Ovary (tissue), 9 donors: ENCODE results near the gene KRTAP10-12. TPM values are rescaled to one million over a fixed set of nuclear protein-coding genes. Genes with fewer than 3 reads are reported as not detected.

Experiments
- DNase-seq, 5 donors: peaks; one replicate each; pipeline ENCODE4 v3.0.0-alpha.2; 2019 to 2020
- H3K27ac ChIP-seq, 2 donors: fragments of 200-600 bp; one replicate each; pipeline versions ENCODE4 v1.5.1 to v1.8.0; 2019 to 2022
- H3K27me3 ChIP-seq: fragments of 200-600 bp; one replicate; pipeline ENCODE4 v1.8.0; 2022
- H3K36me3 ChIP-seq: fragments of 200-600 bp; sonication (generic); one replicate; pipeline ENCODE4 v1.5.1; 2019
- H3K4me1 ChIP-seq: one replicate; pipeline ENCODE4 v1.8.1; 2013; ENCODE audit warnings: mild to moderate bottlenecking, moderate library complexity; ENCODE audit not compliant: insufficient read depth
- H3K4me3 ChIP-seq: fragments of 200-600 bp; sonication (generic); one replicate; pipeline ENCODE4 v1.5.1; 2017
- H3K9me3 ChIP-seq, 2 donors: fragments of 200-600 bp in 1 of 2; sonication (generic) in 1 of 2; one replicate each; pipeline versions ENCODE4 v1.5.1 to v1.8.1; 2013 to 2019; ENCODE audit warnings: mild to moderate bottlenecking in 1 of 2, moderate library complexity in 1 of 2
- EP300 ChIP-seq: sonication (generic); formaldehyde crosslinking; IDR thresholded peaks from one replicate; pipeline ENCODE4 v1.6.1; 2017; ENCODE audit warnings: antibody characterized with exemption
- POLR2A ChIP-seq: fragments of 450-650 bp; IDR thresholded peaks from one replicate; pipeline ENCODE4 v1.6.1; 2017; ENCODE audit warnings: antibody characterized with exemption, mild to moderate bottlenecking, moderate library complexity
- WGBS, 3 donors: extraction: QIAGEN DNeasy Blood & Tissue Kit in 1 of 3; methylation state at CpG; one replicate each; pipeline versions ENCODE4 v1.1.5 to v1.1.7; 2013 to 2017; 5-methylcytosine and 5-hydroxymethylcytosine counted together
- intact Hi-C, 4 donors: fragments of 100-400 bp; cut with DNase I; formaldehyde crosslinking; loops; one replicate each; pipeline versions ENCODE4 v1.11.0 to v1.15.1; 2022 to 2023
- polyA plus RNA-seq, 2 donors: library from polyadenylated mRNA; stranded (reverse); fragments of 200-250 nt in 1 of 2; fragments of 350-450 nt in 1 of 2; fragmentation: Illumina TruSeq in 1 of 2; extraction: RNeasy Lipid Tissue Mini Kit (QIAGEN cat#74804) in 1 of 2; gene quantifications; one replicate each; pipeline ENCODE4 v1.2.3, GENCODE V29; 2013 to 2014
- small RNA-seq: library from RNA; depleted of rRNA; stranded (forward); fragments of <200 nt; gene quantifications from one replicate; pipeline ENCODE3, GENCODE V24; 2016
- total RNA-seq, 7 donors: library from RNA; depleted of rRNA in 2 of 7; stranded (reverse); fragments of >200 nt in 2 of 7; fragmentation: NEBNext Ultra II Directional in 3 of 7; extraction: Animal tissue kit (Norgen Biotek cat#: 25700) in 3 of 7; gene quantifications; one replicate each; pipeline versions ENCODE4 v1.1.0 to v1.2.4, GENCODE V29; 2016 to 2023
- TF ChIP-seq, protein P1 (sequence below), 3 donors: fragments of 450-650 bp in 2 of 3; fragments of 200-600 bp in 1 of 3; IDR thresholded peaks; one replicate each; pipeline versions ENCODE4 v1.5.1 to v1.8.0; 2016 to 2022; ENCODE audit warnings: antibody characterized with exemption in 3 of 3, mild to moderate bottlenecking in 1 of 3
- donor health status: DM: no; HTN: no; CAD: no; lungs with moderate emphysema.
- donor health status: DM: no; HTN: no; CAD: no.
- donor health status: Bipolar disorder and iron deficiency.
- donor health status: DM: yes; HTN: yes; CAD: no.
- donor health status: DM: no; HTN: no; CAD: no.
- donor health status: DM: yes; HTN: yes; CAD: no.

The KRTAP10-12 gene
- total and polyA plus RNA-seq, 9 donors = not detected

DNA sequence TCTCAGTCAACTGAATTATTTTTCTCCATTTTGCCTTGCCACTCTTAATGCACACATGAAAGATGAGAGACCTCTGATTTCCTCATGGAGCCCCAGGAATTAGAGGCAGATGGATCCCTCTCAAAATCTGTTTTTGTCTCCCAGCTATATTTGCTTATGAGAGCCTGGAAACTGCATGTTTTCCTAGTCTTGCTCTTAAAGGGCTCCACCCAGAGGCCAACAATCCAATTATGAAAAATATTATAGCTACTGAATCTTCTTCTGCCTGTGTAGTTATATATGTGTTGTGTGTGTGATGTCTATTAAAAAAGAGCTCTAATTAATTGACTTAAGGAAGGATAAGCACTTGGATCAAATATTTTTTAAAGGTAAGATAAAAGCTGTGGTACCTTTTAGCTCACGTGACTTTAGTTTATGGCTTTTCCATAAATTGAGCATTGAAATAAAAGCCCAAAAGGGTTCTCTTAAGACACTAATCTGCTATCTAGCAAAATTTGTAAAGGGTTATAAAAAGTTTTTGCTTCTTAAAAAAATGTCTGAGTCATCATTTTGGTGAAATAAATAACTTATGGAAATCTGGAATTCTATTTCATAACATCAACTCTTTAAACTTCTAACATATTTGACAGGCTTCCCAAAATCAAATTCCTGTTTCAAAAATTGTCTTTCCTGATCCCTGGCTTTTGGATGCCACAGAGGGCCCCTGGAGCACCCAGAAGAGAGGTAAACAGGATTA is 45.6 kb downstream of the KRTAP10-12 start:
- H3K4me3 ChIP-seq = no peak overlapping the region
- WGBS, 3 donors = 78 to 85% (median 83%) methylated on average over 1 of the region's 1 CpG
- no peaks in the 10 kb centered on the region for H3K36me3 ChIP-seq
- H3K9me3 ChIP-seq = peaks cover 0 to 3% of the 10 kb centered on the region in 2 donors
- DNase-seq = no peak
- H3K4me1 ChIP-seq = no peaks in the 10 kb centered on the region
- no peak overlapping the region for H3K27ac ChIP-seq
- H3K27me3 ChIP-seq = no peaks in the 10 kb centered on the region
- intact Hi-C loops = no loop called here
- no peak for TF ChIP-seq EP300
- TF ChIP-seq, protein P1, sequence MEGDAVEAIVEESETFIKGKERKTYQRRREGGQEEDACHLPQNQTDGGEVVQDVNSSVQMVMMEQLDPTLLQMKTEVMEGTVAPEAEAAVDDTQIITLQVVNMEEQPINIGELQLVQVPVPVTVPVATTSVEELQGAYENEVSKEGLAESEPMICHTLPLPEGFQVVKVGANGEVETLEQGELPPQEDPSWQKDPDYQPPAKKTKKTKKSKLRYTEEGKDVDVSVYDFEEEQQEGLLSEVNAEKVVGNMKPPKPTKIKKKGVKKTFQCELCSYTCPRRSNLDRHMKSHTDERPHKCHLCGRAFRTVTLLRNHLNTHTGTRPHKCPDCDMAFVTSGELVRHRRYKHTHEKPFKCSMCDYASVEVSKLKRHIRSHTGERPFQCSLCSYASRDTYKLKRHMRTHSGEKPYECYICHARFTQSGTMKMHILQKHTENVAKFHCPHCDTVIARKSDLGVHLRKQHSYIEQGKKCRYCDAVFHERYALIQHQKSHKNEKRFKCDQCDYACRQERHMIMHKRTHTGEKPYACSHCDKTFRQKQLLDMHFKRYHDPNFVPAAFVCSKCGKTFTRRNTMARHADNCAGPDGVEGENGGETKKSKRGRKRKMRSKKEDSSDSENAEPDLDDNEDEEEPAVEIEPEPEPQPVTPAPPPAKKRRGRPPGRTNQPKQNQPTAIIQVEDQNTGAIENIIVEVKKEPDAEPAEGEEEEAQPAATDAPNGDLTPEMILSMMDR (IDR thresholded peaks at IDR 0.05) = no peak
- TF ChIP-seq POLR2A = no peak

Small RNA genes lying within 50 kb of the gene (small RNA-seq; reads per million reads assigned to genes)
- not detected for gene KRTAP12-6P

Other genes starting within 250 kb of the KRTAP10-12 start
- 1 to 10 TPM; 3.4 to 6.8 (median 4.0) TPM for gene LRRC3, start 241.7 kb upstream of the KRTAP10-12 start, total RNA-seq
- gene LRRC3, start 241.7 kb upstream of the KRTAP10-12 start, polyA plus RNA-seq = 1 to 10 TPM; 2.4 to 3.9 TPM
- not detected for gene KRTAP10-1, start 157.0 kb upstream of the KRTAP10-12 start, total RNA-seq
- gene KRTAP10-1, start 157.0 kb upstream of the KRTAP10-12 start, polyA plus RNA-seq = not detected
- not detected for gene KRTAP10-2, start 145.7 kb upstream of the KRTAP10-12 start, total RNA-seq
- gene KRTAP10-2, start 145.7 kb upstream of the KRTAP10-12 start, polyA plus RNA-seq = not detected
- gene KRTAP10-3, start 138.4 kb upstream of the KRTAP10-12 start, total RNA-seq = not detected
- gene KRTAP10-3, start 138.4 kb upstream of the KRTAP10-12 start, polyA plus RNA-seq = not detected
- not detected for gene KRTAP10-4, start 123.4 kb upstream of the KRTAP10-12 start, total RNA-seq
- gene KRTAP10-4, start 123.4 kb upstream of the KRTAP10-12 start, polyA plus RNA-seq = not detected
- gene KRTAP10-5, start 116.6 kb upstream of the KRTAP10-12 start, total RNA-seq = not detected
- not detected for gene KRTAP10-5, start 116.6 kb upstream of the KRTAP10-12 start, polyA plus RNA-seq
- not detected for gene KRTAP10-6, start 104.7 kb upstream of the KRTAP10-12 start, total RNA-seq
- not detected for gene KRTAP10-6, start 104.7 kb upstream of the KRTAP10-12 start, polyA plus RNA-seq
- not detected for gene KRTAP10-7, start 96.6 kb upstream of the KRTAP10-12 start, total RNA-seq
- not detected for gene KRTAP10-7, start 96.6 kb upstream of the KRTAP10-12 start, polyA plus RNA-seq
- not detected for gene KRTAP10-8, start 85.1 kb upstream of the KRTAP10-12 start, total RNA-seq
- not detected for gene KRTAP10-8, start 85.1 kb upstream of the KRTAP10-12 start, polyA plus RNA-seq
- not detected for gene KRTAP10-9, start 70.1 kb upstream of the KRTAP10-12 start, total RNA-seq
- not detected for gene KRTAP10-9, start 70.1 kb upstream of the KRTAP10-12 start, polyA plus RNA-seq
- not detected for gene KRTAP10-10, start 59.8 kb upstream of the KRTAP10-12 start, total RNA-seq
- gene KRTAP10-10, start 59.8 kb upstream of the KRTAP10-12 start, polyA plus RNA-seq = not detected
- not detected for gene KRTAP10-11, start 50.8 kb upstream of the KRTAP10-12 start, total RNA-seq
- gene KRTAP10-11, start 50.8 kb upstream of the KRTAP10-12 start, polyA plus RNA-seq = not detected
- gene KRTAP12-4, start 42.5 kb upstream of the KRTAP10-12 start, total RNA-seq = not detected
- not detected for gene KRTAP12-4, start 42.5 kb upstream of the KRTAP10-12 start, polyA plus RNA-seq
- not detected for gene KRTAP12-3, start 39.2 kb upstream of the KRTAP10-12 start, total RNA-seq
- gene KRTAP12-3, start 39.2 kb upstream of the KRTAP10-12 start, polyA plus RNA-seq = not detected
- not detected for gene KRTAP12-2, start 30.2 kb upstream of the KRTAP10-12 start, total RNA-seq
- not detected for gene KRTAP12-2, start 30.2 kb upstream of the KRTAP10-12 start, polyA plus RNA-seq
- gene KRTAP12-1, start 15.0 kb upstream of the KRTAP10-12 start, total RNA-seq = not detected
- not detected for gene KRTAP12-1, start 15.0 kb upstream of the KRTAP10-12 start, polyA plus RNA-seq
- under 1 TPM in 3 of 7 donors, not detected in 4; 0.10 to 0.27 (median 0.11) TPM for gene TSPEAR, start 14.4 kb downstream of the KRTAP10-12 start, total RNA-seq
- gene TSPEAR, start 14.4 kb downstream of the KRTAP10-12 start, polyA plus RNA-seq = under 1 TPM; 0.07 to 0.13 TPM
- gene UBE2G2, start 104.6 kb downstream of the KRTAP10-12 start, total RNA-seq = 10 to 100 TPM; 47.0 to 84.9 (median 71.7) TPM
- gene UBE2G2, start 104.6 kb downstream of the KRTAP10-12 start, polyA plus RNA-seq = 10 to 100 TPM; 31.3 to 59.5 TPM
- gene SUMO3, start 120.9 kb downstream of the KRTAP10-12 start, total RNA-seq = 100 to 1,000 TPM in 1 of 7 donors, 10 to 100 TPM in 6; 45.3 to 108 (median 74.3) TPM
- gene SUMO3, start 120.9 kb downstream of the KRTAP10-12 start, polyA plus RNA-seq = 10 to 100 TPM; 63.9 to 97.6 TPM
- 100 to 1,000 TPM; 133 to 226 (median 143) TPM for gene PTTG1IP, start 176.5 kb downstream of the KRTAP10-12 start, total RNA-seq
- gene PTTG1IP, start 176.5 kb downstream of the KRTAP10-12 start, polyA plus RNA-seq = 100 to 1,000 TPM; 144 to 420 TPM
- 10 to 100 TPM in 6 of 7 donors, 1 to 10 TPM in 1; 9.6 to 58.3 (median 17.6) TPM for gene ITGB2, start 223.7 kb downstream of the KRTAP10-12 start, total RNA-seq
- 10 to 100 TPM; 13.0 to 31.1 TPM for gene ITGB2, start 223.7 kb downstream of the KRTAP10-12 start, polyA plus RNA-seq
- 10 to 100 TPM in 6 of 7 donors, 1 to 10 TPM in 1; 5.6 to 24.1 (median 17.2) TPM for gene SLX9, start 242.9 kb downstream of the KRTAP10-12 start, total RNA-seq
- gene SLX9, start 242.9 kb downstream of the KRTAP10-12 start, polyA plus RNA-seq = 10 to 100 TPM in 1 of 2 donors, 1 to 10 TPM in 1; 5.6 to 14.0 TPM